ENCODE measurements around the gene CLIC4. TPM values are rescaled to one million over a fixed set of nuclear protein-coding genes. Genes with fewer than 3 reads are reported as not detected.

Gene CLIC4
- polyA plus RNA-seq, 2 donors: 15.3 to 29.8 TPM

DNA sequence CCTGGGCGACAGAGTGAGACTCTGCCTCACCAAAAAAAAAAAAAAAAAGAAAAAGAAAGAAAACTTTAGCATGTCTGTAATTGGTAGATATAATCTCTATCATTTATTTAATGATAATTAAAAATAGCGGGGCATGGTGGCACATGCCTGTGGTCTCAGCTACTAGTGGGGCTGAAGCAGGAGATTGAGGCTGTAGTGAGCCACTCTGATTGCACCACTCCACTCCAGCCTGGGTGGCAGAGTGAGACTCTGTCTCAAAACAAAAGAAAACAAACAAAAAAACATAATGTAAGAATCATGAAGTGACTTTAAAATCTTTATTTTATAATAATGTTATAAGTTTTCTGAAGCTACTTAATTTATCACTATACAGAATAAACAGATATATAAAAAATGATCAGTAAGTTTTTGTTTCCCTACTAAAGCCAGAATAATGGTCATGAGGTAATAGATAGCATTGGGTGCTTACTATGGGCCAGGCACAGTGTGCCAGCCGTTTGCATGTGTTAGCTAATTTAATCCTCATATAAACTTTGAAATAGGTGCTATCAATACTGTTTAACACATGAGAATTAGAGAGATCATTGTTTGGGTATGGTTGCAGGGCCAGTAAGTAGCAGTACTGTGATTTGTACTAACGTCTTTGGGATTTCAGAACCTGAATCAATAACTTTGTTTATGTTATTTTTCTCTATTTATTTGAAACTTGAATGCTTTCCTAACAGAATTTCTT is 23.8 kb downstream of the CLIC4 start:
- no peaks in the 10 kb centered on the region for H3K27me3 ChIP-seq (ENCODE audit: control insufficient read depth in 1 of 2, insufficient read depth in 2 of 2, low read length in 2 of 2)
- 57 to 63% methylated on average over 3 to 4 of the region's 4 CpGs for WGBS, 2 donors

DNA sequence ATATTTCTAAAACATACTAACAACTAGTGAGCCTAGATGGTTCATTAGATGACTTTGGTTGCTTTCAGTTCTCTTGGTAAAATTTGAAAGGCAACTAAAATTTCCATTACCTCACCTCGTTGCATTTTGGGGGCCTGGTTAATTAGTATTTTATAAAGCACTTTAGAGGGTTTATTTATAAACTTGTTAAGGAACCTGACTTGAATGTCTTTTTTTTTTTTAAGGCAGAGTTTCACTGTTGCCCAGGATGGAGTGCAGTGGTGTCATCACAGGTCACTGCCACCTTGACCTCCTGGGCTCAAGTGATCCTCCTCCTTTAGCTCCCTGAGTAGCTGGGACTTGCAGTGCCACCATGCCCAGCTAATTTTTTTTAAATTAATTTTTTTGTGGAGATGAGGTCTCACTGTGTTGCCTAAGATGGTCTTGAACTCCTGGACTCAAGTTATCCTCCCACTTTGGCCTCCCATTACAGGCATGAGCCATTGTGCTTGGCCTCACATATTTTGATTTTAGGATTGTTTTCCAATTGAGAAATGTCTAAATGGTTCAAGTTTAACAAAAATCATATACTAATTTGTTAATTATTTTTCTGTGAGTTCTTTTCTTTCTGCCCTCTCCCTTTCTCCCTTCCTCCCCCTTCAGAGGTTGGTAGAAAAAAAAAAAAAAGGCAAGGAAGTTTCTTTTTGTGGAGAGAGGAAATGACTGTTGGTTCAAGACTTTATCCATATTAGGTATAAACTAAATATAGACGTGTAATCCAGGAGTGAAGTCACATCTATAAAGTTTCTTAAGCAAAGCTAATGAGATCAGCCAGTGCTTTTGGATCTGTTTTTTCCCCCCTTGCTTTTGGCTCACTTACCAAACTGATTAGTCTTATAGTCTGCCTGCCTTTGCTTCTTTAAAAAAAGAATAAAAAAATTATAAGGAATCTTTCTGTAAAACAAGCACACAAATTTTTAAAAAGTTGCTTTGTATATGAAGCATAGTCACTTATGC is 24.7 kb downstream of the CLIC4 start:
- H3K27me3 ChIP-seq (ENCODE audit: control insufficient read depth in 1 of 2, insufficient read depth in 2 of 2, low read length in 2 of 2): no peaks in the 10 kb centered on the region
- no peaks in the 10 kb centered on the region for H3K4me1 ChIP-seq (ENCODE audit: control insufficient read depth in 2 of 2, insufficient read depth in 2 of 2, low read length in 1 of 2)

More for the DNA sequence above, 23.8 kb downstream of the CLIC4 start:
- no peaks in the 10 kb centered on the region for H3K36me3 ChIP-seq (ENCODE audit: control insufficient read depth in 2 of 2, insufficient read depth in 2 of 2, low read length in 1 of 2)
- H3K4me3 ChIP-seq (ENCODE audit: low read depth in 1 of 2, low read length in 2 of 2): no peak overlapping the region
- peak overlapping the region in 1 of 2 donors; percentile 59 for H3K27ac ChIP-seq (ENCODE audit: low read depth in 2 of 2, low read length in 1 of 2)
- H3K4me1 ChIP-seq (ENCODE audit: control insufficient read depth in 2 of 2, insufficient read depth in 2 of 2, low read length in 1 of 2): no peaks in the 10 kb centered on the region
- H3K9me3 ChIP-seq (ENCODE audit: control insufficient read depth in 2 of 2, insufficient read depth in 1 of 2, low read depth in 1 of 2, low read length in 1 of 2): no peaks in the 10 kb centered on the region

DNA sequence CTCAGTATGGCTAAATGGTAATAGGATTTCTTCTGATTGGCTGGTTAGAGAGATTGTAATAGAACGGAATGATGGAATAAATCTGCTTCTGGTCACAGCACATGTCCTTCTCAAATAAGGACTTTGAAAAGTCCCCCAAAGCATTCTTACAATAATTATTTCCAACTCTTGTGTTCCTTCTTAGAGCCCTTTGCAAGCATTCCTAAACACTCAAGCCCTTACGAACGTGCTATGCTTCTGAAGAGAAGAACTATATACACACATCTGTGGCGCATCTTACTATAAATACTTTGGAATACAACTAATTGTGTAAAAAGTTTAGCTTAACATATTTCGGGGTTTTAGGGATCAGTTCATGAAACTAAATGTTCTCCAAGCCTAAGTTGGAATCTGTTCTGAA is 25.6 kb downstream of the CLIC4 start:
- Histone ChIP-seq H3K27ac (ENCODE audit: low read depth in 2 of 2, low read length in 1 of 2) (peak overlapping the region in 1 of 2 donors; percentile 27), H3K36me3 (ENCODE audit: control insufficient read depth in 2 of 2, insufficient read depth in 2 of 2, low read length in 1 of 2) (no peaks in the 10 kb centered on the region), H3K4me1 (ENCODE audit: control insufficient read depth in 2 of 2, insufficient read depth in 2 of 2, low read length in 1 of 2) (no peaks in the 10 kb centered on the region), H3K27me3 (ENCODE audit: control insufficient read depth in 1 of 2, insufficient read depth in 2 of 2, low read length in 2 of 2) (no peaks in the 10 kb centered on the region), H3K4me3 (ENCODE audit: low read depth in 1 of 2, low read length in 2 of 2) (no peak overlapping the region), H3K9me3 (ENCODE audit: control insufficient read depth in 2 of 2, insufficient read depth in 1 of 2, low read depth in 1 of 2, low read length in 1 of 2) (no peaks in the 10 kb centered on the region)
- WGBS, 2 donors: 68 to 73% methylated on average over 5 of the region's 5 CpGs

More for the DNA sequence above, 24.7 kb downstream of the CLIC4 start:
- no peak overlapping the region for H3K4me3 ChIP-seq (ENCODE audit: low read depth in 1 of 2, low read length in 2 of 2)
- peak overlapping the region; percentile 74 to 84 for H3K27ac ChIP-seq (ENCODE audit: low read depth in 2 of 2, low read length in 1 of 2)
- H3K36me3 ChIP-seq (ENCODE audit: control insufficient read depth in 2 of 2, insufficient read depth in 2 of 2, low read length in 1 of 2): no peaks in the 10 kb centered on the region
- WGBS, 2 donors: 19 to 28% methylated on average over 2 of the region's 2 CpGs
- no peaks in the 10 kb centered on the region for H3K9me3 ChIP-seq (ENCODE audit: control insufficient read depth in 2 of 2, insufficient read depth in 1 of 2, low read depth in 1 of 2, low read length in 1 of 2)

DNA sequence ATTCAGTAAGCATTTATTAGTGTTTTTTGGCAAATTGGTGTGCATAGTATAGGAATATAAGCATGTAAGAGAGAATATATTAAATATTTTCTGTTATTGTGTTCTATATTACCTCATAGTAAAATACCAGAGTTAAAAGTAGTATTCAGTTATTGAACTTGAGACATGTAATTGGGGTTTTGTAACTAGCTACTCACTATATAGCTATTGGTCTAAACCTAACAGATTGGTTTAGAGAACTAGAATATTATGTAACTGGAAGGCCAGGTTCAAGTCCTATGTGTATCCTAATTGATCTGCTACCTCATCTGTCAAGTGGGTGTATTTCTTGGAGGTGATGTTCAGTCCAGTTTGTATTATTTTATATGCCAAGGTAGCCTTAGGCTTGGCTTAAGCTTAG is 26.3 kb downstream of the CLIC4 start:
- H3K27me3 ChIP-seq (ENCODE audit: control insufficient read depth in 1 of 2, insufficient read depth in 2 of 2, low read length in 2 of 2): no peaks in the 10 kb centered on the region
- no peak overlapping the region for H3K27ac ChIP-seq (ENCODE audit: low read depth in 2 of 2, low read length in 1 of 2)
- no peaks in the 10 kb centered on the region for H3K4me1 ChIP-seq (ENCODE audit: control insufficient read depth in 2 of 2, insufficient read depth in 2 of 2, low read length in 1 of 2)
- no peaks in the 10 kb centered on the region for H3K36me3 ChIP-seq (ENCODE audit: control insufficient read depth in 2 of 2, insufficient read depth in 2 of 2, low read length in 1 of 2)
- no peaks in the 10 kb centered on the region for H3K9me3 ChIP-seq (ENCODE audit: control insufficient read depth in 2 of 2, insufficient read depth in 1 of 2, low read depth in 1 of 2, low read length in 1 of 2)
- no peak overlapping the region for H3K4me3 ChIP-seq (ENCODE audit: low read depth in 1 of 2, low read length in 2 of 2)

DNA sequence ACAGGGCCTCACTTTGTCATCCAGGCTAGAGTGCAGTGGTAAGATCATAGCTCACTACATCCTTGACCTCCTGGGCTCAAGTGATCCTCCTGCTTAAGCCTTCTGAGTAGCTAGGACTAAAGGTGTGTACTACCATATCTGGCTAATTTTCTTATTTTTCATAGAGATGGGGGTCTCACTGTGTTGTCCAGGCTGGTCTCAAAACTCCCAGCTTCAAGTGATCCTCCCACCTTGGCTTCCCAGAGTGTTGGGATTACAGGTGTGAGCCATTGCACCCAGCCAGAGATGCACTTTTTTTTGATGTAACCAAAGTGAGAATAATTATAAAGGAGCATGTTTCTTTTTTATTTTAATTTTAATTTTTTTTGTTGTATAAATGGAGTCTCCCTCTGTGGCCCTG is 28.4 kb downstream of the CLIC4 start:
- no peaks in the 10 kb centered on the region for H3K27me3 ChIP-seq (ENCODE audit: control insufficient read depth in 1 of 2, insufficient read depth in 2 of 2, low read length in 2 of 2)
- H3K36me3 ChIP-seq (ENCODE audit: control insufficient read depth in 2 of 2, insufficient read depth in 2 of 2, low read length in 1 of 2): no peaks in the 10 kb centered on the region
- H3K4me1 ChIP-seq (ENCODE audit: control insufficient read depth in 2 of 2, insufficient read depth in 2 of 2, low read length in 1 of 2): no peaks in the 10 kb centered on the region
- no peak overlapping the region for H3K4me3 ChIP-seq (ENCODE audit: low read depth in 1 of 2, low read length in 2 of 2)
- H3K9me3 ChIP-seq (ENCODE audit: control insufficient read depth in 2 of 2, insufficient read depth in 1 of 2, low read depth in 1 of 2, low read length in 1 of 2): no peaks in the 10 kb centered on the region
- H3K27ac ChIP-seq (ENCODE audit: low read depth in 2 of 2, low read length in 1 of 2): no peak overlapping the region

DNA sequence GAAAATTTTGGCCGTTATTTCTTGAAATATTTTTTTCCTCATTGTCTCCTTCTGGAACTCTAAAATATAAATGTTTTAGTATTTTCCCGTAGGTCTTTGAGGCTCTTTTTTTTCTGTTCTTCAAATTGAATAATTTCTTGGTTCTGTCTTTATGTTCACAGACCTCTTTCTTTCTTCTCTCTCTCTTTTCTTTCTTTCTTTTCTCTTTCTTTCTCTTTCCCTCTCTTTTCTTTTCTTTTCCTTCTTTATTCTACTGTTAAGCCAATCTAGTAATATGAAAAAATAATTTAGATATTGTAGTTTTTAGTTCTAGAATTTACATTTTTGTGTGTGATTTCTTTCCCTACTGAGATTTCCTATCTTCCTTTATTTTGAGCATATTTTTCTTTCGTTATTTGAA is 30.1 kb downstream of the CLIC4 start:
- Histone ChIP-seq H3K4me1 (ENCODE audit: control insufficient read depth in 2 of 2, insufficient read depth in 2 of 2, low read length in 1 of 2) (no peaks in the 10 kb centered on the region), H3K27me3 (ENCODE audit: control insufficient read depth in 1 of 2, insufficient read depth in 2 of 2, low read length in 2 of 2) (no peaks in the 10 kb centered on the region)
- 89 to 91% methylated on average over 3 of the region's 3 CpGs for WGBS, 2 donors

DNA sequence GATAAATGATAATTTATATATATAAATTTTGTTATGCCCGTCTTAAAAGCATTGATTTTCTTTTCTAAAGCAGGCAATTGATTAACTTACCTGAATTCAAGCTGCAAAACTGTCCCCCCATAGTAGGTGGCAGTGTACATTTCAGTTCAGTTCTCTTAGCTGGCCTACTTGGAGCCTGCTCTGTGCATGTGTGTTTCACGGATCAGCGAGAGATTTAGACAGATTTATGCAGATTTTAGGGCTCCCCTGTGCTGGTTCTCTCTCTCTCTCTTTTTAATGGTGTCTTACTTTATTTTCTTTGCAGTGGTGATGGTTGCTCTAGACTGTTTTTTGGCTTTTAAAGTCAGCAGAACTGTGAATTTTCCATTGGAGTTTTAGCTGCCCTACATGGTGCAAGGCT is 30.7 kb downstream of the CLIC4 start:
- no peaks in the 10 kb centered on the region for H3K9me3 ChIP-seq (ENCODE audit: control insufficient read depth in 2 of 2, insufficient read depth in 1 of 2, low read depth in 1 of 2, low read length in 1 of 2)
- H3K27ac ChIP-seq (ENCODE audit: low read depth in 2 of 2, low read length in 1 of 2): no peak overlapping the region
- no peaks in the 10 kb centered on the region for H3K4me1 ChIP-seq (ENCODE audit: control insufficient read depth in 2 of 2, insufficient read depth in 2 of 2, low read length in 1 of 2)
- H3K4me3 ChIP-seq (ENCODE audit: low read depth in 1 of 2, low read length in 2 of 2): no peak overlapping the region
- no peaks in the 10 kb centered on the region for H3K36me3 ChIP-seq (ENCODE audit: control insufficient read depth in 2 of 2, insufficient read depth in 2 of 2, low read length in 1 of 2)
- no peaks in the 10 kb centered on the region for H3K27me3 ChIP-seq (ENCODE audit: control insufficient read depth in 1 of 2, insufficient read depth in 2 of 2, low read length in 2 of 2)
- 86 to 88% methylated on average over 3 of the region's 3 CpGs for WGBS, 2 donors

More for the DNA sequence above, 30.1 kb downstream of the CLIC4 start:
- Histone ChIP-seq H3K9me3 (ENCODE audit: control insufficient read depth in 2 of 2, insufficient read depth in 1 of 2, low read depth in 1 of 2, low read length in 1 of 2) (no peaks in the 10 kb centered on the region), H3K36me3 (ENCODE audit: control insufficient read depth in 2 of 2, insufficient read depth in 2 of 2, low read length in 1 of 2) (no peaks in the 10 kb centered on the region), H3K27ac (ENCODE audit: low read depth in 2 of 2, low read length in 1 of 2) (no peak overlapping the region), H3K4me3 (ENCODE audit: low read depth in 1 of 2, low read length in 2 of 2) (no peak overlapping the region)

DNA sequence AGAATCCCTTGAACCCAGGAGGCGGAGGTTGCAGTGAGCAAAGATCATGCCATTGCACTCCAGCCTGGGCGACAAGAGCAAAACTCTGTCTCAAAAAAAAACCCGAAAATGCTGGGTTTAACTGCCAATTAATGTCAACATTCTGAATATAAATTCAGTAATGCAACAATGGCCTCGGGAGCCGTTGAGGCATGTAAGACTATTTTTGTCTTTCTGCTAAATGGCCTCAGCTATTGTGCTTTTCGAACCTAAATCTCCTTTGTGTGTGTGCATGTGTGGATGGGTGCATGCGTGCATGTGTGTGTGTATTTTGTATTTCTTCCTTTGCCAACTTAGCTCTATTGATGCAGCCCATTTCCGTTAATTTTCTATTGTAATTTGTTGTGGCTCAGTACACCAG is 31.6 kb downstream of the CLIC4 start:
- H3K27me3 ChIP-seq (ENCODE audit: control insufficient read depth in 1 of 2, insufficient read depth in 2 of 2, low read length in 2 of 2): no peaks in the 10 kb centered on the region
- H3K36me3 ChIP-seq (ENCODE audit: control insufficient read depth in 2 of 2, insufficient read depth in 2 of 2, low read length in 1 of 2): no peaks in the 10 kb centered on the region
- no peaks in the 10 kb centered on the region for H3K4me1 ChIP-seq (ENCODE audit: control insufficient read depth in 2 of 2, insufficient read depth in 2 of 2, low read length in 1 of 2)
- H3K9me3 ChIP-seq (ENCODE audit: control insufficient read depth in 2 of 2, insufficient read depth in 1 of 2, low read depth in 1 of 2, low read length in 1 of 2): no peaks in the 10 kb centered on the region
- H3K4me3 ChIP-seq (ENCODE audit: low read depth in 1 of 2, low read length in 2 of 2): no peak overlapping the region
- 59 to 82% methylated on average over 8 of the region's 8 CpGs for WGBS, 2 donors
- H3K27ac ChIP-seq (ENCODE audit: low read depth in 2 of 2, low read length in 1 of 2): no peak overlapping the region

DNA sequence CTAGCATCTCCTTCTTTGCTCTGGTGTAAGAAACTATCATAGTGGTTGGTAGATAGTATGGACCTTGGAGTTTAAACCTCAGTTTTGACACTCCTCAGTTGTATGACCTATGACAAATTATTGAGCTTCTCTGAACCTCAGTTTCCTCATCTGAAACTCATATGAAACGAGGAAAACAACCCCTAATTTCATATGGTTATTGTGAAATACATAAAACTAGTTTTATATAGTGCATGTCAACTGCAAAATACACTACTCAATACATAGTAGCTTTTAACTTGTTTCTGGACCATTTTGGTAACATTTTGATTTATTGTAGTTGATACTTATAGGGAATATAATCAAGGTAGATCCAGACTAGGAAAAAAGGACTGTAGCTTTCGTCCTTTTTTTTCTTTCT is 32.9 kb downstream of the CLIC4 start:
- no peak overlapping the region for H3K27ac ChIP-seq (ENCODE audit: low read depth in 2 of 2, low read length in 1 of 2)
- no peak overlapping the region for H3K4me3 ChIP-seq (ENCODE audit: low read depth in 1 of 2, low read length in 2 of 2)
- no peaks in the 10 kb centered on the region for H3K9me3 ChIP-seq (ENCODE audit: control insufficient read depth in 2 of 2, insufficient read depth in 1 of 2, low read depth in 1 of 2, low read length in 1 of 2)
- no peaks in the 10 kb centered on the region for H3K27me3 ChIP-seq (ENCODE audit: control insufficient read depth in 1 of 2, insufficient read depth in 2 of 2, low read length in 2 of 2)
- 84 to 87% methylated on average over 2 of the region's 2 CpGs for WGBS, 2 donors
- no peaks in the 10 kb centered on the region for H3K36me3 ChIP-seq (ENCODE audit: control insufficient read depth in 2 of 2, insufficient read depth in 2 of 2, low read length in 1 of 2)
- H3K4me1 ChIP-seq (ENCODE audit: control insufficient read depth in 2 of 2, insufficient read depth in 2 of 2, low read length in 1 of 2): no peaks in the 10 kb centered on the region
